ENCODE data around the gene PLG. TPM values are rescaled to one million over a fixed set of nuclear protein-coding genes. Genes with fewer than 3 reads are reported as not detected.
"Not testable (repeated sequence)": the region's sequence is repeated elsewhere in the genome, so short reads cannot be mapped to it uniquely, and the experiment has no call there.

PLG gene
- total and polyA plus RNA-seq, 7 experiments from 2014 or later = 0.11 to 0.86 (median 0.38) TPM; not detected in 4

DNA sequence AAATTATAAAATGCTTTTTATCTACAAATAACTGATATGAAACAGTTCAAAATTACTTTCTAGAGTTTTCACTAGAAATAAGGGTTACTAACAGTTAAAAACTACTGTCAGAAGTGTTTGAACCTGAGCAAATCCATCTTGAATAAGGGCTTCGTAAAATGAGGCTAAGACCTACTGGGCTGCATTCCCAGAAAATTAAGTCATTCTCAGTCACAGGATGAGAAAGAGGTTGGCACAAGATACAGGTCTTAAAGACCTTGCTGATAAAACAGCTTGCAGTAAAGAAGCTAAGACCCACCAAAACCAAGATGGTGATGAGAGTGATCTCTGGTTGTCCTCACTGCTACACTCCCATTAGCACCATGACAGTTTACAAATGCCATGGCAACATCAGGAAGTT is 93.7 kb downstream of the PLG start:
- peaks cover 0 to 4% (median 0%) of the 10 kb centered on the region in 5 donors for H3K36me3 Mint-ChIP-seq
- peaks cover 0 to 5% (median 0%) of the 10 kb centered on the region in 5 donors for H3K27me3 Mint-ChIP-seq
- H3K4me1 ChIP-seq (ENCODE audit: control insufficient read depth in 2 of 2, insufficient read depth in 2 of 2, low read length in 2 of 2) = no peaks in the 10 kb centered on the region
- DNase-seq (no peak), ATAC-seq (no peak)
- H3K4me3 ChIP-seq (ENCODE audit: low read length) = no peak overlapping the region
- CTCF ChIA-PET = no interaction called here
- H3K9me3 Mint-ChIP-seq = peaks cover 4 to 29% (median 8%) of the 10 kb centered on the region in 11 donors
- intact Hi-C loops (cut with micrococcal nuclease) = no loop called here
- POLR2A ChIA-PET = no interaction called here
- no peaks in the 10 kb centered on the region for H3K36me3 ChIP-seq (ENCODE audit: control insufficient read depth in 2 of 3, insufficient read depth in 3 of 3, low read length in 3 of 3)
- no peak overlapping the region for H3K4me3 Mint-ChIP-seq
- no peak overlapping the region for H3K27ac Mint-ChIP-seq
- H3K27ac ChIP-seq (ENCODE audit: low read depth, low read length) = no peak overlapping the region
- peaks cover 0 to 4% (median 0%) of the 10 kb centered on the region in 3 experiments for H3K9me3 ChIP-seq (ENCODE audit: control insufficient read depth in 2 of 3, low read length in 3 of 3)
- H3K4me1 Mint-ChIP-seq = no peaks in the 10 kb centered on the region
- no peaks in the 10 kb centered on the region for H3K27me3 ChIP-seq (ENCODE audit: control insufficient read depth in 2 of 2, insufficient read depth in 2 of 2, low read length in 2 of 2)

DNA sequence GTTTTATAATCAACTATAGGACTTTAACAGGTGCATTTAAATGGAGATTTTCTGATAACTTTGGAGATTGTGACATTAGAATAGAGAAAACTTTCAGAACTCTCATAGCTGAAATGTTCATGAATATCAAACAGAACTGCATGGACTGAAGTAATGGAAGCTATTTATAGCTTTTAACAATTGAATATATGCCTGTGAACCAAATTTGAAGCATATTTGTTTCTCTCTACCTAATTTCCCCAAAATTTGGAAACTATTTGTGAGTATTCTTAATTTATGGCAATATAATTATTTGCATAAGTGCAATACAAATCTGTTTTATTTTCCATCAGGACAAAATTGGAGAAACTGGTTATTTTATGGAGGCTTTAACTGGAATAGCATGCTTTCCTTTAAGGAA is 96.6 kb downstream of the PLG start:
- Mint-ChIP-seq H3K9me3 (peaks cover 4 to 29% (median 8%) of the 10 kb centered on the region in 11 donors), H3K36me3 (peaks cover 0 to 4% (median 0%) of the 10 kb centered on the region in 5 donors), H3K27ac (no peak overlapping the region), H3K4me3 (no peak overlapping the region), H3K27me3 (peaks cover 0 to 15% (median 8%) of the 10 kb centered on the region in 5 donors), H3K4me1 (no peaks in the 10 kb centered on the region)
- Histone ChIP-seq H3K4me3 (ENCODE audit: low read length) (no peak overlapping the region), H3K27ac (ENCODE audit: low read depth, low read length) (no peak overlapping the region), H3K27me3 (ENCODE audit: control insufficient read depth in 2 of 2, insufficient read depth in 2 of 2, low read length in 2 of 2) (no peaks in the 10 kb centered on the region), H3K36me3 (ENCODE audit: control insufficient read depth in 2 of 3, insufficient read depth in 3 of 3, low read length in 3 of 3) (no peaks in the 10 kb centered on the region), H3K4me1 (ENCODE audit: control insufficient read depth in 2 of 2, insufficient read depth in 2 of 2, low read length in 2 of 2) (no peaks in the 10 kb centered on the region), H3K9me3 (ENCODE audit: control insufficient read depth in 2 of 3, low read length in 3 of 3) (peaks cover 0 to 4% (median 0%) of the 10 kb centered on the region in 3 experiments)
- no peak for DNase-seq
- CTCF ChIA-PET = no interaction called here
- POLR2A ChIA-PET = no interaction called here
- intact Hi-C loops (cut with micrococcal nuclease) = no loop called here
- ATAC-seq = no peak

DNA sequence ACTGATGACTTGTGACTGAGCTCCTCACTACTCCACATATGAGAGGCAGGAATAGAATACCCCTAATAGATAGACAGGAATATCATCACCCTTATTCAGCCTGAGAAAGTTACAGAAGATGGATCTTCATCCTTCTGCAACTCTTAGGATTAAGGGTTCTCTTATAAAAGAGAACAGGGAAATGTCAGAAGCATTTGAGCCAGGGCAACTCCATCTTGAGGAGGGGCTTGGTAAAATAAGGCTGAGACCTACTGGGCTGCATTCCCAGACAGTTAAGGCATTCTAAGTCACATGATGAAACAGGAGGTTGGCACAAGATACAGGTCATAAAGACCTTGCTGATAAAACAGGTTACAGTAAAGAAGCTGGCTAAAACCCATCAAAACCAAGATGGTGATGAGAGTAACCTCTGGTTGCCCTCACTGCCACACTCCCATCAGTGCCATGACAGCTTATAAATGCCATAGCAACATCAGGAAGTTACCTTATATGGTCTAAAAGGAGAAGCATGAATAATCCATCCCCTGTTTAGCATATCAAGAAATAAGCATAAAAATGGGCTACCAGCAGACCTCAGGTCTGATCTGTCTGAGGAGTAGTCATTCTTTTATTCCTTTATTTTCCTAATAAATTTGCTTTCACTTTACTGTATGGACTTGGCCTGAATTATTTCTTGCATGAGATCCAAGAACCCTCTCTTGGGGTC is 97.9 kb downstream of the PLG start:
- intact Hi-C loops (cut with micrococcal nuclease) = no loop called here
- H3K4me3 Mint-ChIP-seq = no peak overlapping the region
- CTCF ChIA-PET = no interaction called here

DNA sequence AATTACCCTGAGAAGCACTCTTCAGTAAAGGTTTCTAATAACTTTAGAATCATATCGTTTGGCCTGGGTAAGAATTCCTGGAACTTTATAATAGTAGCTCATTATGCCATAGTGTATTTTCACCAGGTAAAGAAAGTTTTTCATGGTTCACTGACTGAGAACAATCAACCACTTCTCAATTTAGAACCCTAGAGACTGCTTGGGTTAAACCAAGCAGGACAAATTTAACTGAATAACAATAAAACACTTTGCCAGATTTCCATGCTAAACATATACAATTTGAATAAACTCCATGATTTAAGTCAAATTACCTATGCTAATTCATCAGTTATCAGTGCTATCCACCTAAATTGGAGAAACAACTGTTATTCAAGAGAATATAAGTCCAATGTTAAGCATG is 99.4 kb downstream of the PLG start:
- ChIA-PET POLR2A (no interaction called here), CTCF (no interaction called here)
- Histone ChIP-seq H3K27ac (ENCODE audit: low read depth, low read length) (no peak overlapping the region), H3K27me3 (ENCODE audit: control insufficient read depth in 2 of 2, insufficient read depth in 2 of 2, low read length in 2 of 2) (no peaks in the 10 kb centered on the region), H3K9me3 (ENCODE audit: control insufficient read depth in 2 of 3, low read length in 3 of 3) (peaks cover 0 to 4% (median 0%) of the 10 kb centered on the region in 3 experiments), H3K4me1 (ENCODE audit: control insufficient read depth in 2 of 2, insufficient read depth in 2 of 2, low read length in 2 of 2) (no peaks in the 10 kb centered on the region), H3K4me3 (ENCODE audit: low read length) (no peak overlapping the region), H3K36me3 (ENCODE audit: control insufficient read depth in 2 of 3, insufficient read depth in 3 of 3, low read length in 3 of 3) (no peaks in the 10 kb centered on the region)
- no peak for ATAC-seq
- H3K27ac Mint-ChIP-seq = no peak overlapping the region
- H3K36me3 Mint-ChIP-seq = peaks cover 0 to 4% (median 0%) of the 10 kb centered on the region in 5 donors
- intact Hi-C loops (cut with micrococcal nuclease) = no loop called here
- H3K4me3 Mint-ChIP-seq = no peak overlapping the region
- H3K27me3 Mint-ChIP-seq = peaks cover 0 to 25% (median 8%) of the 10 kb centered on the region in 5 donors
- no peaks in the 10 kb centered on the region for H3K4me1 Mint-ChIP-seq
- no peak for DNase-seq
- peaks cover 4 to 29% (median 8%) of the 10 kb centered on the region in 11 donors for H3K9me3 Mint-ChIP-seq

More for the DNA sequence above, 97.9 kb downstream of the PLG start:
- POLR2A ChIA-PET = no interaction called here
- peaks cover 0 to 4% (median 0%) of the 10 kb centered on the region in 5 donors for H3K36me3 Mint-ChIP-seq
- H3K9me3 Mint-ChIP-seq = peaks cover 4 to 29% (median 8%) of the 10 kb centered on the region in 11 donors
- peaks cover 0 to 18% (median 8%) of the 10 kb centered on the region in 5 donors for H3K27me3 Mint-ChIP-seq
- Histone ChIP-seq H3K27ac (ENCODE audit: low read depth, low read length) (no peak overlapping the region), H3K9me3 (ENCODE audit: control insufficient read depth in 2 of 3, low read length in 3 of 3) (peaks cover 0 to 4% (median 0%) of the 10 kb centered on the region in 3 experiments), H3K4me3 (ENCODE audit: low read length) (no peak overlapping the region), H3K27me3 (ENCODE audit: control insufficient read depth in 2 of 2, insufficient read depth in 2 of 2, low read length in 2 of 2) (no peaks in the 10 kb centered on the region), H3K4me1 (ENCODE audit: control insufficient read depth in 2 of 2, insufficient read depth in 2 of 2, low read length in 2 of 2) (no peaks in the 10 kb centered on the region), H3K36me3 (ENCODE audit: control insufficient read depth in 2 of 3, insufficient read depth in 3 of 3, low read length in 3 of 3) (no peaks in the 10 kb centered on the region)
- no peak overlapping the region for H3K27ac Mint-ChIP-seq
- no peak for ATAC-seq
- no peaks in the 10 kb centered on the region for H3K4me1 Mint-ChIP-seq
- no peak for DNase-seq

DNA sequence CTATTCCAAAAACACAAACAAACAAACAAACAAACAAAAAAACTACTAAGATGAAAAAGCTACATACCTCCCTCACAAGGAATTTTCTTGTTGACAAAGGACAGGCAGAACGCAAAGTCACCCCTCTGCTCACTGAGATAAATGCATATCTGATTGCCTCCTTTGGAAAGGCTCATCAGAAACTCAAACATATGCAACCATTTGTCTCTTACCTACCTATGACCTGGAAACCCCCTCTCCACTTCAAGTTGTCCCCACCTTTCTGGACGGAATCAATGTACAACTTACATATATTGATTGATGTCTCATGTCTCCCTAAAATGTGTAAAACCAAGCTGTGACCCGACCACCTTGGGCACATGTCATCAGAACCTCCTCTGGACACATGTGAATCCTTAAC is 100.0 kb downstream of the PLG start:
- H3K4me1 Mint-ChIP-seq; H3K36me3 Mint-ChIP-seq; H3K27me3 ChIP-seq (ENCODE audit: control insufficient read depth in 2 of 2, insufficient read depth in 2 of 2, low read length in 2 of 2); CTCF ChIA-PET; H3K4me3 ChIP-seq (ENCODE audit: low read length); H3K4me3 Mint-ChIP-seq; ATAC-seq; POLR2A ChIA-PET; H3K9me3 ChIP-seq (ENCODE audit: control insufficient read depth in 2 of 3, low read length in 3 of 3); DNase-seq; H3K4me1 ChIP-seq (ENCODE audit: control insufficient read depth in 2 of 2, insufficient read depth in 2 of 2, low read length in 2 of 2); H3K36me3 ChIP-seq (ENCODE audit: control insufficient read depth in 2 of 3, insufficient read depth in 3 of 3, low read length in 3 of 3); intact Hi-C loops (cut with micrococcal nuclease); H3K27ac Mint-ChIP-seq; H3K27ac ChIP-seq (ENCODE audit: low read depth, low read length): not testable (repeated sequence)
- H3K27me3 Mint-ChIP-seq = peaks cover 0 to 22% (median 8%) of the 10 kb centered on the region in 5 donors
- peaks cover 0 to 26% (median 5%) of the 10 kb centered on the region in 11 donors for H3K9me3 Mint-ChIP-seq

Other genes with a start within 250 kb of the PLG start
- not detected for gene LPA, start 38.0 kb upstream of the PLG start, total RNA-seq
- not detected for gene LPA, start 38.0 kb upstream of the PLG start, polyA plus RNA-seq

All from naive thymus-derived CD4-positive, alpha-beta T cell (primary cell).